GM23338 (cell line): ENCODE measurements around the gene MAP1B. TPM values are rescaled to one million over a fixed set of nuclear protein-coding genes. Genes with fewer than 3 reads are reported as not detected.

Experiments used
- ATAC-seq: fragments of 200-7000 bp; cut with Tn5 transposase; 3 replicates; pipeline ENCODE4 v1.9.1; 2020
- DNase-seq: peaks from one replicate; pipeline ENCODE4 v3.0.0-alpha.2; 2015; ENCODE audit warnings: low spot score
- H2AFZ ChIP-seq: fragments of 200-600 bp; sonication (generic); 2 replicates; pipeline ENCODE4 v1.8.0; 2016; ENCODE audit warnings: antibody characterized with exemption, mild to moderate bottlenecking, moderate library complexity
- H3F3A ChIP-seq: fragments of 200-600 bp; sonication (generic); replicated peaks from 2 replicates; pipeline ENCODE4 v1.8.0; 2017; ENCODE audit warnings: antibody characterized with exemption, mixed run types, low read depth
- H3K27ac ChIP-seq: fragments of 200-600 bp; sonication (generic); 2 replicates; pipeline ENCODE4 v1.6.1; 2016; ENCODE audit warnings: low read depth
- H3K27me3 ChIP-seq: fragments of 200-600 bp; sonication (generic); 2 replicates; pipeline ENCODE4 v1.8.0; 2016; ENCODE audit warnings: mild to moderate bottlenecking, mixed run types, moderate library complexity; ENCODE audit not compliant: insufficient read depth
- H3K36me3 ChIP-seq: fragments of 200-600 bp; sonication (generic); 2 replicates; pipeline ENCODE4 v1.8.0; 2016; ENCODE audit warnings: mild to moderate bottlenecking; ENCODE audit not compliant: insufficient read depth
- H3K4me1 ChIP-seq: fragments of 200-600 bp; sonication (generic); 2 replicates; pipeline ENCODE4 v1.8.0; 2016; ENCODE audit warnings: mild to moderate bottlenecking, moderate library complexity; ENCODE audit not compliant: insufficient read depth
- H3K4me2 ChIP-seq: fragments of 200-600 bp; sonication (generic); 2 replicates; pipeline ENCODE4 v1.7.1; 2017; ENCODE audit warnings: mixed run types
- H3K4me3 ChIP-seq: fragments of 200-600 bp; sonication (generic); 2 replicates; pipeline ENCODE4 v1.6.1; 2016; ENCODE audit warnings: mixed run types
- H3K79me2 ChIP-seq: fragments of 200-600 bp; sonication (generic); replicated peaks from 2 replicates; pipeline ENCODE4 v1.8.0; 2017; ENCODE audit warnings: mild to moderate bottlenecking; ENCODE audit not compliant: insufficient read depth
- H3K9me2 ChIP-seq: fragments of 200-600 bp; sonication (generic); 2 replicates; pipeline ENCODE4 v1.8.0; 2017; ENCODE audit not compliant: insufficient read depth
- H4K20me1 ChIP-seq: fragments of 200-600 bp; sonication (generic); replicated peaks from 2 replicates; pipeline ENCODE4 v1.8.0; 2017; ENCODE audit warnings: mild to moderate bottlenecking; ENCODE audit not compliant: insufficient read depth
- H3K27ac Mint-ChIP-seq: 2 replicates; pipeline ENCODE4 v1.8.0; 2020; ENCODE audit warnings: inconsistent platforms, mild to moderate bottlenecking, moderate library complexity, mixed read lengths
- H3K27me3 Mint-ChIP-seq: 3 replicates; pipeline ENCODE4 v1.8.0; 2022; ENCODE audit warnings: low read depth, mild to moderate bottlenecking, moderate library complexity, mixed read lengths, inconsistent platforms; ENCODE audit not compliant: insufficient read depth, poor library complexity
- H3K36me3 Mint-ChIP-seq: 3 replicates; pipeline ENCODE4 v1.8.0; 2021; ENCODE audit warnings: low read depth, mild to moderate bottlenecking, inconsistent platforms, moderate library complexity, mixed read lengths
- H3K4me1 Mint-ChIP-seq: 3 replicates; pipeline ENCODE4 v1.8.0; 2020; ENCODE audit warnings: mild to moderate bottlenecking, inconsistent platforms, mixed read lengths
- H3K4me3 Mint-ChIP-seq: 3 replicates; pipeline ENCODE4 v1.8.0; 2021; ENCODE audit warnings: moderate library complexity, mild to moderate bottlenecking, inconsistent platforms, mixed read lengths
- H3K9me3 Mint-ChIP-seq: 3 replicates; pipeline ENCODE4 v1.8.0; 2020; ENCODE audit warnings: moderate library complexity, mild to moderate bottlenecking, inconsistent platforms, mixed read lengths
- CREB1 ChIP-seq: fragments of 250-450 bp; sonication (Bioruptor Pico); IDR thresholded peaks from 2 replicates; pipeline ENCODE4 v1.5.0; 2020; ENCODE audit warnings: low read depth, mild to moderate bottlenecking, moderate library complexity
- CTCF ChIP-seq, 2 experiments: fragments of 200-600 bp in 1 of 2; sonication (generic) in 1 of 2; conservative IDR thresholded peaks; 2 replicates each; pipeline versions ENCODE4 v1.5.1 to v1.6.1; 2016 to 2017; ENCODE audit warnings: antibody characterized with exemption in 2 of 2, low read depth in 2 of 2, mild to moderate bottlenecking in 2 of 2, moderate library complexity in 1 of 2
- ETS1 ChIP-seq: IDR thresholded peaks from 2 replicates; pipeline ENCODE4 v1.6.1; 2016; ENCODE audit warnings: antibody characterized with exemption
- EZH2 ChIP-seq: fragments of 200-600 bp; sonication (generic); IDR thresholded peaks from one replicate; pipeline ENCODE4 v1.8.0; 2017; ENCODE audit warnings: antibody characterized with exemption, mild to moderate bottlenecking, low read depth; ENCODE audit not compliant: unreplicated experiment
- EZH2phosphoT487 ChIP-seq: fragments of 200-600 bp; sonication (generic); IDR thresholded peaks from one replicate; pipeline ENCODE4 v1.8.1; 2018; ENCODE audit warnings: antibody characterized with exemption; ENCODE audit not compliant: unreplicated experiment
- JUNB ChIP-seq: IDR thresholded peaks from one replicate; pipeline ENCODE4 v1.6.1; 2016; ENCODE audit warnings: antibody characterized with exemption; ENCODE audit not compliant: unreplicated experiment
- NANOG ChIP-seq: IDR thresholded peaks from 2 replicates; pipeline ENCODE4 v1.6.1; 2016; ENCODE audit warnings: antibody characterized with exemption, borderline replicate concordance
- POLR2AphosphoS5 ChIP-seq: IDR thresholded peaks from 2 replicates; pipeline ENCODE4 v1.6.1; 2016; ENCODE audit warnings: antibody characterized with exemption, low read depth
- REST ChIP-seq: IDR thresholded peaks from one replicate; pipeline ENCODE4 v1.6.1; 2018; ENCODE audit warnings: antibody characterized with exemption; ENCODE audit not compliant: unreplicated experiment
- STAT1 ChIP-seq: IDR thresholded peaks from one replicate; pipeline ENCODE4 v1.6.1; 2016; ENCODE audit warnings: antibody characterized with exemption; ENCODE audit not compliant: unreplicated experiment
- ZNF114 ChIP-seq: fragments of 250-450 bp; sonication (Bioruptor Pico); IDR thresholded peaks from 2 replicates; pipeline ENCODE4 v1.5.0; 2020; ENCODE audit warnings: mild to moderate bottlenecking, moderate library complexity
- ZNF331 ChIP-seq: fragments of 250-450 bp; sonication (Bioruptor Pico); IDR thresholded peaks from 2 replicates; pipeline ENCODE4 v1.5.0; 2020; ENCODE audit warnings: low read depth, mild to moderate bottlenecking, moderate library complexity
- ZNF462 ChIP-seq: fragments of 250-450 bp; sonication (Bioruptor Pico); IDR thresholded peaks from 2 replicates; pipeline ENCODE4 v1.5.0; 2020; ENCODE audit warnings: mild to moderate bottlenecking, moderate library complexity
- polyA plus RNA-seq: library from polyadenylated mRNA; unstranded; fragments of >200 nt; fragmentation: Nextera tagmentation; extraction: Ambion mirVana; gene quantifications from 2 replicates; pipeline ENCODE4 v1.2.1, GENCODE V29; 2016
- total RNA-seq: library from RNA; depleted of rRNA; stranded (reverse); fragments of >200 nt; shearing (Covaris generic); gene quantifications from 2 replicates; pipeline ENCODE4 v1.2.3, GENCODE V29; 2014

Gene MAP1B
- total and polyA plus RNA-seq, 2 experiments from 2014 or later = 148 to 263 TPM

- Histone ChIP-seq H3F3A (no peaks in the 10 kb centered on the region), H3K27ac (peak overlapping the region; percentile 36), H3K4me1 (peaks cover 48% of the 10 kb centered on the region), H3K79me2 (no peaks in the 10 kb centered on the region), H3K4me2 (peak overlapping the region; percentile 1), H3K36me3 (no peaks in the 10 kb centered on the region), H2AFZ (no peak overlapping the region), H3K9me2 (peaks cover 12% of the 10 kb centered on the region), H3K4me3 (no peak overlapping the region), H4K20me1 (no peaks in the 10 kb centered on the region), H3K27me3 (no peaks in the 10 kb centered on the region)
- Mint-ChIP-seq H3K9me3 (no peaks in the 10 kb centered on the region), H3K4me1 (peaks cover 59% of the 10 kb centered on the region), H3K27ac (no peak overlapping the region), H3K27me3 (peaks cover 7% of the 10 kb centered on the region), H3K36me3 (no peaks in the 10 kb centered on the region), H3K4me3 (no peak overlapping the region; the same call in 2 of the 3 replicates)
- ATAC-seq = no peak
- no peak for DNase-seq
- TF ChIP-seq EZH2phosphoT487 = no peak
- TF ChIP-seq EZH2 = no peak
- TF ChIP-seq ETS1 = no peak
- no peak for TF ChIP-seq ZNF114
- no peak for TF ChIP-seq ZNF462 (CRISPR knock-in tag)
- no peak for TF ChIP-seq REST
- no peak for TF ChIP-seq STAT1
- TF ChIP-seq JUNB = no peak
- TF ChIP-seq CREB1 (CRISPR knock-in tag) = no peak
- no peak for TF ChIP-seq ZNF331 (CRISPR knock-in tag)
- no peak for TF ChIP-seq POLR2AphosphoS5
- TF ChIP-seq CTCF (conservative IDR thresholded peaks at IDR 0.05; ENCODE audit: low read depth in 2 of 2) = no peak
- TF ChIP-seq NANOG = no peak
Observed at GRCh38 chr5:72066705-72067107, 40.6 kb upstream of the MAP1B start.
